NK-92 (cell line): Measurements from ENCODE around the gene PRSS21.

Experiments used
- DNase-seq: peaks from one replicate; lab custom pipeline; 2025; ENCODE audit not compliant: unreplicated experiment; lab: John Stamatoyannopoulos, UW

The PRSS21 gene

DNA sequence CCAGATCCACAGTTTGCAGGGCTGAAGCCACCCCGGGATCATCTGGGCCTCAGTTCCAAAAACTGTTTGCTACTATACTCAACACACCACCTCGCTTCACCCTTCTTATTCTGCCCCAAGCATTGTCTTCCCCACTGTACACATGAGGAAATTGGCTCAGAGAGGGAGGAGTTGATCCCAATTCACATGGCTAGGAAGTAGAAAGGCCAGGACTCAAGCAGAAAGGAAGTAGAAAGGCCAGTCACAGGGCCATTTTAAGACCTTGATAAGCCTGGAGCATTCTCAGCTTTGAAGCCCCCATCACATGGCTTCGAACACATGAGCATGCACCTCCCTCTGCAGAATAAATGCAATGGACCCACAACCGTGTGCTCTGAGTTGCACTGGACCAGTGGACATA, 48.6 kb downstream of the PRSS21 start:
- no peak for DNase-seq

DNA sequence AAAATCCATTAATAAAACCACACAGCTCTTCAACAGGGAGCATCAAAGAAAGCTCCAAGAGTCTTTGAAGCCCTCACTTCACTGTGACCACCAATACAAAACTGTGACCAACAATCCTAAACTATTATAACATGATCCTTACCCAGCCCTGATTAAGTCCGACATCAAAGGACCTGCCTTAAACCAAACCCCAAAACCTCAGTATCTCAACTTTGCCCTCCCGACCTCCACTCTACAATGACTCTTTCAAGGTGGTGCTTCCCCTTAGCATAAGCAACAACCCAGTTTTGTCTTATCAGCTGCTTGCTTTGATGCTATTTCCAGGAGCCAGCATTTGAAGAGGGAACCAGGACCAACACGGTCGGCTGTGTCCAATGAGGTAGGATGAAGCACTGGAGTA, 49.4 kb downstream of the PRSS21 start:
- no peak for DNase-seq

GRCh38 chr16:2867661-2867986, 50.6 kb downstream of the PRSS21 start:
- DNase-seq: no peak

- peak; percentile 78 for DNase-seq
Observed at GRCh38 chr16:2867987-2868789, 51.2 kb downstream of the PRSS21 start.
